ENCODE measurements around the gene INPP5J.
"Not testable (repeated sequence)": the region's sequence is repeated elsewhere in the genome, so short reads cannot be mapped to it uniquely, and the experiment has no call there.

The INPP5J gene

DNA sequence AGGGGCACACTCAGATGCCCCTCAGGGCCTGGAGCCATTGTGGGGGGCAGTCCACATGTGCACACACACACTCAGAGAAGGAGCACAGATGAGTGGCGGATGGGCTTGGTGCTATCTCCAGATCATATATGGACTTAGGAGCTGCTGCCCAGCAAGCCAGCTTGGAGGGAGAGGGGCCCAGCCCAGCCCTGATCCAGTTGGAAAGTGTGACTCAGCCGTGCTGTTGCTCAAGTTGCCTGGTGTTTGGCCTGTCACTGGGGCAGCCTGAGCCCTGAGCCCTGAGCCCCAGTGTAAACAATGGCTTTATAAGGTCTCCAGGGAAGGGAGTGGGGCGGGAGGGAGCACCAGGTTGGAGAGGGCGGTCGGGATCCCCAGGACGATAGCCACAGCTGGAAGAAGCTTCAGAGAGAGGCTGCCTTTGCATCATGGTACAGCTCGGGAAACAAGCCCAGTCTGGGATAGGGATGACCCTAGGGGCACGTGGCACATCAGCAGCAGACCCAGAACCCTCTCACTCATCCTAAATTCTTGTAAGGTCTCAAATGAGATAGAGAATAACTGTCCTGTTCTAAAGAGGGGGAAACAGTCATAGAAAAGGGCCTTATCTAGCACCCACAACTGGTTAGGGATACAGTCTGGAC is 20.2 kb upstream of the INPP5J start:
- no peak for DNase-seq (ENCODE audit: low read depth)

DNA sequence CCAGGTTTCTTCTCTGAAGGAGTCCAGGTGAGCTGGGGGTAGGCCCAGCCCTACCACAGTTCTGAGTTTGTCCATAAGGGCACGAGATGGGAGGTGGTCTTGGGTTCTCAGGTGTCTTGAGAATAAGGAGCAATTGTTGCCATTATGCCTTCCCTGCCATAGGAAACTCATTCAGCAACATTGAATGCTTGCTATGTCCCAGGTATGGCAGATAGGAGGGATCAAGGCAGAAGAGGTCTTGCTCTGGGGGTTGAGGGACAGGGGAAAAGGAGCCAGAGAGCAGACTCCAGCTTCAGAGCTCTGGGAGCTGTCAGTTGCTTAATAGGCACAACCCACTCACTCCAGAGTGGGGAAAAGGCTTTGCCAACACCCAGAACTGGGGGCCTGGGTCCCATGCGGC is 19.7 kb upstream of the INPP5J start:
- DNase-seq (ENCODE audit: low read depth), result no peak

DNA sequence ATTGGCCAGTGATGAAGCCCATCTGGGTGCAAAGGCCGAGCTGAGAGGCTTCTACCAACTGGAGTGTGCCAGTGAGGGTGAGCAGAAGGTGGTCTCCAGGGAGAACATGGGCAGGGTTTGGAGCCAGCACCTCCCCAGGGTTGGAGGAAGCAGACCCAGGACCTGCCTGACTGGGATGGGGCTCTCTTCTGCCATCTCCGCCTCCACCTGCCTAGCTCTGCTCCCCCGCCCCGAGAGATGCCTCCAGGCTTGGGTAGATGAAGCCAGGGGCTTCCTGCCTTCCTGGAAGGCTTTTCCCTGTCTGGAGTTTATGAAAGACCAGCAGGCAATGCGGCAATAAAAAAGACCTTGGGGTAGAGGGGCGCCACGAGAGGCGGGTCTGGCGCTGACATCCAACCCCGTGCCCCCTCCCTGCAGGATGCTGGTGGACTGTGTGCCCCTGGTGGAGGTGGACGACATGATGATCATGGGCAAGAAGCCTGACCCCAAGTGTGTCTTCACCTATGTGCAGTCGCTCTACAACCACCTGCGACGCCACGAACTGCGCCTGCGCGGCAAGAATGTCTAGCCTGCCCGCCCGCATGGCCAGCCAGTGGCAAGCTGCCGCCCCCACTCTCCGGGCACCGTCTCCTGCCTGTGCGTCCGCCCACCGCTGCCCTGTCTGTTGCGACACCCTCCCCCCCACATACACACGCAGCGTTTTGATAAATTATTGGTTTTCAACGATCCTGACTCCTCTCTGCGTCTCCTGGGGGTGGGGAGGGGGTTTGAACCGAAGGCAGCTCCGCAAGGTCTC is 18.7 kb upstream of the INPP5J start:
- DNase-seq (ENCODE audit: low read depth), result no peak

DNA sequence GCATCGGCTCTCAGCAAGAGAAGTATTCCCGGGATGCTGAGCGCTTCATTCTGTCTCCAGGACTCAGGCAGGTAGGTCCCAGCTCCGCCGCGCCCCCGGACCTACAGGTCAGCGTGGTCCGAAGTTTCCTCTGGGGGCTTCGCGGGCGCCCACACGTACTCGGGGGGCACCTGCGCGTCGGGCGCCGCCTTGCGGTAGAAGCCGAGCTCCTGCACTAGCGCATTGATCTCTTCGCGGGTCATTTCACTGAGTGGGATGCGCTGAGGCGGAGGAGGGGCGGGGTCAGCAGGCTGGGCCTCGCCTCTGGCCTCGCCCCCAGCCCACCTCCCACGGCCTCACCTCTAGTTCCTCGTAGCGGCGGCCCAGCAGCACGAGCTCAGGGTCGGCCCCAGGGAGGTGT is 17.9 kb upstream of the INPP5J start:
- DNase-seq (ENCODE audit: low read depth), result no peak

DNA sequence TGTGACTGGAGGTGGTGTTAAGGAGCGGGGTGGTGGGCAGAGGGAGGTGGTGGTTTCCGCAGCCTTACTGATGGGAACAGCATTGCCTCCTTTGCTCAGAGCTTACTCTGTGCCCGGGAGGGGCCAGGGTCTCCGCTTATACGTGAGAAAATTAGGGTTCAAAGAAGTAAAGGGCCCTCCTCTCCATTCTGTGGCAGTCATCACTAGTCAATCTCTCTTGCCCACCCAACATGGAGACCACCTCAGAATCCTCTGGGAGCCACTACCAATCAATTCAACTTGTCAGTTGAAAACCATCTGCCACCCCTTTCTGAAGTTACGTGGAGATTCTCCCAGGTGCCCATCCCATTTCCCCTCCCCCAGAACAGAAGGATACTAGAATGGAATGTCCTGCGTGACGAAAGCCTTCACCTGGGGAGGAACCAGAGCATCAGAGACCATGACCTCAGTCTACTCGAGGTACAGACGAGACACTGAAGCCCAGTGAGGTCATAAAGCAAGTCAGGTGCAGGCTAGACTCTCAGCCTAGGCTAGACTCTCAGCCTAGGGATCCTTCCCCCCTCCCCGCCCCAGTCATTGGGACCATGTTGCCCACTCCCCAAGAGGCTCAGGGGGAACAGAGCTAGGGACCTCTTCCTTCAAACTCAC is 17.4 kb upstream of the INPP5J start:
- DNase-seq (ENCODE audit: low read depth), result no peak

DNA sequence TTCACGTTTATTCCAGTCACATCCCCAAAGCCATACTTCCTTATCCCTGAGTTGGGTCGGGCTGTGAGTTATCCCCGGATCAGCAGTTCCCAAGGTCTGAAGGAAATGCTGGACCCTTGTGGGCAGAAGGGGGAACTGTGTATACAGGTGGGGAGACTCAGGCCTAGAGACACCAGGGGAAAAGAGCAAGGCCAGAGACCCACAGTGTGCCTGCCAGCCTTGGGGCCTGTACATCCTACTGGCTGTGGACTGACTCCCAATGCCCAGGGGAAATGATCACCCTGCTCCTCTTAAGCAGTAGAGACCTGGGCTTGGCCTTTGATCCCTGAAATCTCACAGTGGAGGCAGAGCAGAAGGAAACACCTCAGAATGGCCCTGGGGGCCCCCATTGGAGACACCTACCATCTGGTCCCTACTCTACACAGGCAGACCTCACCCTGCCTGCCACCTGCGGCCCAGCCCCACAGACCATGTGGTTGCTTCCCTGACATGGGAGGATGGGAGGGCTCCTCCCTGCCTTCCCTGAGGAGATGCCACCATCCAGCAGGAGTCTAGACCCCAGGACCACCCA is 16.7 kb upstream of the INPP5J start:
- no peak for DNase-seq (ENCODE audit: low read depth)

DNA sequence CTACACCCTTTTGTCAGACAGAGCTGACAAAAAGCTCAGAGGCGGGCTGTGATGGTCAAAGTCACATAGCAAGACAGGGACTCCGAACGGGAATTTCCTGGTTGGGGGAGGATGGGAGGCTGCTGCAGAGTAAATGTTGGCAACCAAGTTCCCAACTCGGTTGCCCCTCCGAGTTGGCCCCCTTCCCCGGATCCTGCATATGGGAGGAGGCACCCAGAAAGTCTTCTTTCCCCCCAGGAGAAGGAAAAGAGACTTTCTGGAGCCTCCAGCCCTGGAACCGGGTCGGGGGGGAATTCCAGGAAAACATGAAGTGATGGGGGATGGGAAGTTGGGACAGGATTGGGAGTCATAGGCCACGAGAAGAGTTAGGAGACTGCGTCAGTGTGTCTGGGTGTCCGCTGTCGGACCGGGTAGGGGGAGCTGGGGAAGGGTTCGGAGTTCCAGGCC is 16.0 kb upstream of the INPP5J start:
- DNase-seq (ENCODE audit: low read depth), result no peak

DNA sequence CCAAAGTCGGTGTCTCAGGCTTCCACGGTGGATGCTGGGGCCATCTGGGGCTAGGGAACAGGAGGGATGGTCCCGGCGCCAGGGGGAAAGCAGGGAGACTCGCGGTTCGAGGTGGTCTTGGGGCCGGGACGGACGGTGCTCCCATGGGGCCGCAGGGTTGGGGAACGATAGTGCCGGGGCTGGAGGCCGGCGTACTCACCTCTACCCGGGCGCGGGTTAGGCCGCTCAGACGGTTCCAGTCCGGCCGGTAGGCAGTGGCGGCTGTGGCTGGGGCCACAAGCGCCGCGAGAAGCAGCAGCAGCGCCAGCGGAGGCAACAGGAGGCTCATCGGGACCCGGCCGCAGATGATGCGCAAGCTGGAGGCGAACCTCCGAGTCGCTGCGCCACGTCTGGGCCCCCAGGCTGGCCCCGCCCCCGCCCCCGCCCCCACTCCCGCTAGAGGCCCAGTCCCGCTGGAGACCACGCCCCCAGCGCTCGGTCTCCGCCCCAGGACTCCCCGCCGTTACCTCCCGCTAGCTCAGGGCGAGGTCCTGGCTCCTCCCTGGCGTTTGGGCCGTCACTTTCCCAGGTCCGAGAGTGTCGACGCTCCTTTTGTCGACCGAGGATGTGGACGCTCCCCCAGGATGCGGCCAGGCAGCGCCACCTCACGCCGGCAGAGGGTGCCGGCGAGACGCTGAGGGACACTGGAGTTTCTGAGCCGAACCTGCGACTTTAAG is 15.4 kb upstream of the INPP5J start, which contains the start of gene SELENOM:
TSS of gene SELENOM (minus strand) at position 391 of the 716 bp plus-strand sequence. CDS start at position 328, 63 bp downstream.
- DNase-seq (ENCODE audit: low read depth), result peak; percentile 72

DNA sequence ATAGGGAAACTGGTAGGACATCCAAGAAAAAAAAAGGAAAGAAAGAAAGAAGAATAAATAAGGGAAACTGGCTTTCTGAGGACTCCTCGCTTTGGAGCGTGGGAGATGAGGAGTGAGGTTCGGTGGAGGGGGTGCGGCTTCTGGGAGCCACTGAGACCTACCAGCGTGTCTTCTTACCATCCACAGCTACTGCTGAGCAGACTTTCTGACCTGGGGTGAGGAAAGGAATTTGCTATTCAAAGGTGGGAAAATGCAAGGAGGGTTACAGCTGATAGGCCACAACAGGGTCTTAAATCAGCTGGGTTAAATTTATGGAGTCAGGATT is 14.9 kb upstream of the INPP5J start:
- DNase-seq (ENCODE audit: low read depth), result no peak

DNA sequence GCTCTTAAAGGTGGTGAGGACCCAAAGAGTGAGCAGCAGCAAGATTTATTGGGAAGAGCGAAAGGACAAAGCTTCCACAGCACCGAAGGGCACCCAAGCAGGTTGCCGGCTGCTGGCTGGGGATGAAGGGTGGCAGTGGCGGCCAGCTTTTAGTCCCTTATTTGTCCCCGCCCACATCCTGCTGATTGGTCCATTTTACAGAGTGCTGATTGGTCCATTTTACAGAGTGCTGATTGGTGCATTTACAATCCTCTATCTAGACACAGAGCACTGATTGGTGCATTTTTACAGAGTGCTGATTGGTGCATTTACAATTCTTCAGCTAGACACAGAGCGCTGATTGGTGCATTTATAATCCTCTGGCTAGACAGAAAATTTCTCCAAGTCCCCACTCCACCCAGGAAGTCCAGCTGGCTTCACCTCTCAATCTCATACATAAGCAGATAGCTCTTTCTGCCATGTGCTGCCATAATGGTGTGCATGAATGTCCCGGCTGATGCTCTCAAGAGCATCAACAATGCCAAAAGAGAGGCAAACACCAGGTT is 10.1 kb upstream of the INPP5J start:
- not testable (repeated sequence) for DNase-seq (ENCODE audit: low read depth)

DNA sequence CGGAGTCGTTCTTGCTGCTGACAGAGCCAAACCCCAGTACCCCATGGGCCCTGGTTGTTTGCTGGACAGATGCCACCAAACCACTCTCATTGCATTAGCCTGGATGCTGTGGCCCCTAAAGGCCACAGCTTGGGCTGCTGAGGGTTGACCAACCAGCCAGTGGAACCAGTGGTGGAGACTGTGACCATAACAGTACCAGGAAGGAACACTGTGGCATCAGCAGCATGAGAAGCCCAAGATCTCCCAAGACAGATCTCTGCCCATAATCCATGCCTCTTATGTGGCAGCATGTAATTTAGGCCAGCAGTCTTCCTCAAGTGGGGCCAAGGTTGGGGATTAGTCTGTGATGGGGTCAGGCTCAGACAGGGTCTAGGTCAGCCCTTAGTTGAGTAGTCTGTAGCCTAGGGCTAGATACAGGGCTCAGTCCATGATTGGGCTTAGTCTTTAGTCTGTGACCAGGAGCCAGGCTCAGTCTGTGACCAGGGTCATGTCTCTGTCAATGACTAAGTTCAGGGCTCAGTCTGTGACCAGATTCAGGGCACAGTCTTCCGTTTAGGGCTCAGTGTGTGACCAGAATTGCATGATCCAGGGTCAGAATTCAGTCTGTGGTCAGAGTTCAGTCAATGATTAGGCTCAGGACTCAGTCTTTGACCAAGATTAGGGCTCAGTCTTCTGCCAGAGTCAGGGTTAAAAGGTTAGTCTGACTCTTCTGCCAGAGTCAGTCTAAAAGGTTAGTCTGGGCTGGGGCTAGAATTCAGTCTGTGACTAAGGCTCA is 4.5 kb upstream of the INPP5J start:
- DNase-seq (ENCODE audit: low read depth), result no peak

DNA sequence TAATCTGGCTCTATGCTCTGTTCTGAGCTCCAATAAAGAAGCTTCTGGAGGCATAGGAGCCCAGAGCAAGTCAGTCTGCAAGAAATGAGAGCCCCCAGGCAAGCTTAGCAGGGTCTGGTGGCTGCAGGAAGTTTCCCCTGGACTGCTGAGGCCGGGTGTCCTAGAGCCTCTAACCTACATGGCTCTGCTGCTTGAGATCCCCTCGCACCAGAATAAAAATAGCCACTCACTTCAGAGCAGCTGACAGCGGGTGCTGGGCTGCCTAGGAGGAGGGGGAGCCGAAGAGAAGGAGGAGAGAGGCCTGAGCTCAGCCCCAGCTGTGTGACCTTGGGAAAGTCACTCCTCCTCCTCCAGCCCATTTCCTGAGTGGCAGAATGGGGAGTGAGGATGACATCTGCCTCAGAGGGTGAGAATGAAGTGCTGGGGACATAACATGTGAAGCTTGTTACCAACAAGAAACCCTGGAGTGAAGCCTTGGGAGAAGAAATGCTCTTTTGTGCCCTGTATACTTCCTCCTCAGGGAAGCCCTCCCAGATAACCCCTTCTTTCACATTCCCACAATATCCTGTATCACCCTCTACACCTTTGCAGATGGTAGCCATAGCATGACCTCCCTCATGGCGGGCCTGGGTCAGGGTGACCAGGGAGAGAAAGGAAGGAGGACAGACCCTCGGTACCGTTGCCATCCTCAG is 3.6 kb upstream of the INPP5J start:
- no peak for DNase-seq (ENCODE audit: low read depth)

DNA sequence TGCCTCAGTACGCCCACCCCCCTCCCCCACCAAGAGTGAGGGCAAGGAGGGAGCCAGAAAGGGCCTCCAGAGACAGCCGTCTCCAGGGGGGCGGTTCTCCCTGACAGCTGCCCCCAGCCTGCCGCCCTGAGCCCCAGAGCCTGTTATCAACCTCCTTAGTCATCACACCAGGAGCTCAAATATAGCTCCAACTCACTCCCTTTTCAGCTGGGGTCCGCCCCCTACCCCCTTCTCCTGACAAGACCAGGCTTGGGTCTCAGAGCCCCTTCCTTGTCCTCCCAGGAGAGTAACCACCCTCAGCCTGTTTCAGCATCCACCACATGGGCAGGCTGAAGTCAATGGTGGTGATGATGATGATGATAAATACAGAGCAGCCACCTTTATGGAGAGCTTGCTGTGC is 2.5 kb upstream of the INPP5J start:
- DNase-seq (ENCODE audit: low read depth), result no peak

DNA sequence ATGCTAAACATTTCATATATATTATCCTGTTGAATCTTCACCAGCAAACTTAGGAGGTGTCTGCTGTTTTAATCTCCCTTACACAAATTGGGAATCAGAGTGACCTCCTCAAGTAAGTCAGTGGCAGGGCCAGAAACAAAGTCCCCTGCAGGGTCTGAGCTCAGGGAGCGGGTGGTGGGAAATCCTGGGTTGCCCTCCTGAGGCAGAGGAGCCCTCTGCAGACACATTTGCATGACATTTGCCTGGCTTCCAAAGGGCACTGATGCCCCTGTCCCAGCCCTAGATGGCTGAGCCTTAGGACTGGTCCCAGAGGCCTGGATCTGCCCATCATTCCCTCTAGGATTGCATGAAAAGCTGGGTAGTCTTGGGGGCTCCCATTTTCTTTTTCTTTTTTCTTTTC is 2.1 kb upstream of the INPP5J start:
- DNase-seq (ENCODE audit: low read depth), result no peak

DNA sequence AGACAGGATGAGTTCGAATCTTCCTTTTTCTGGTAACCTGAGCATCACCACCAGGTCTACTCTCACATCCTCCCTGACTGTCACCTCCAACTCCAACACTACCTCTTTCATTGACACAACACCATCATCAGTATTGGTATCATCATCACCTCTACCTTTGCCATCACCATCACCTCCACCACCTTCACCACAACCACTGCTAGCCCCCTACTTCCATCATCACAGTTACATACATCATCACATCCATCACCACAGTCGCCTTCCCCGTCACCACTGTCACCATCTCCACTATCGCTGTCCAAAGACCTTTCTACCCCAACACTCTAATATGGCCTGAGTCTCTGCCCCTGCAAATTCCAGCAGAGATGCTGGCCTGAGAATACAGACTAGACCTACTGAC is 1.4 kb upstream of the INPP5J start:
- DNase-seq (ENCODE audit: low read depth), result no peak

DNA sequence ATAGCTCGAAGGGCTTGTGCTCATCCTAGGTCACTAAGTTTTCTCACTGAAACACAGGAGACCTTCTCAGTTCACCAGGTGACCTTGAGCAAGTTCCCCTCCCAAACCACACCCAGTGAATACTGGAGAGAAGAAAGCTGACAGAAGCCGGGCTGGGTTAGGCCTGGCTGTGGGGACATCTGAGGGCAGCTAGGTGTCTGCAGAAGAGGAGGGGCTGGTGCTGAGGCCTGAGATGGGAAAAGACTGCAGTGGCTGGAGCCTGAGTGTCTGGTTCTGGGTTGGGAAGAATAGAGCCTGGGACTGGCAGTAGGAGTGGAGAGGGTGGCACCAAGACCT is 602 bp upstream of the INPP5J start:
- DNase-seq (ENCODE audit: low read depth), result no peak

DNA sequence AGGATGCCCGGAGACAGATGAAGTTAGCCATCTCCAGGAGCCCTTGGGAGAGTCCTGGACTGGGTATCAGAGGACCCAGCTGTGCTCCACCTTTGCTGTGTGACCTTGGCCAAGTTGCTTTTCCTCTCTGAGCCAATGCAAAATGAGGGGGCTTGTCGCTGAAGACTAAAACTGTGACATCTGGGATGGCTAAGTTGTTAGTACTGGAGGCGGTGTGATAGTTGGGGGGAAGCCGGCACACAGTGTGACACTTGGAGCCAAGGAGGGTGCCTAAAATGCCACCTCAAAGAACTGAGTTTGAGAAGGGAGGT is 481 bp downstream of the INPP5J start:
- DNase-seq (ENCODE audit: low read depth), result no peak

DNA sequence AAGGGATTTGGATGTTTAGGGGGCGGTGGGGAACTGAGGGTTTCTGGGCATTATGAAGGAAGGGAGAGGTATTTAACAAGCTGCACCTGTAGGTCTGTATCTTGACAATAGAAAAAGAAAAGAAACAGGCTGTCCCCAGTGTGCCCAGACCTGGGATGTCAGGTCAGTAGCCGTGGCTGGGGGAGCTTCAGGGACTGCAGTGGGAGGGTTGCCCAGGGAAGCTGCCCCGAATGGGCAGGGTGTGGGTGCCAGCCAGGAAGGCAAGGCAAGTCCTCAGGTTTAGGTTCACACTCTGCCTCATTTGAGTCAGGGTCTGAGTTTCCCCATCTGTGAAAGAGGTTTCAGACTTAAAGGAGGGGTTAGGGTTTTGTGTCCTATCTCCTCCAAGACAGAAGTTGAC is 1.5 kb downstream of the INPP5J start:
- no peak for DNase-seq (ENCODE audit: low read depth)

DNA sequence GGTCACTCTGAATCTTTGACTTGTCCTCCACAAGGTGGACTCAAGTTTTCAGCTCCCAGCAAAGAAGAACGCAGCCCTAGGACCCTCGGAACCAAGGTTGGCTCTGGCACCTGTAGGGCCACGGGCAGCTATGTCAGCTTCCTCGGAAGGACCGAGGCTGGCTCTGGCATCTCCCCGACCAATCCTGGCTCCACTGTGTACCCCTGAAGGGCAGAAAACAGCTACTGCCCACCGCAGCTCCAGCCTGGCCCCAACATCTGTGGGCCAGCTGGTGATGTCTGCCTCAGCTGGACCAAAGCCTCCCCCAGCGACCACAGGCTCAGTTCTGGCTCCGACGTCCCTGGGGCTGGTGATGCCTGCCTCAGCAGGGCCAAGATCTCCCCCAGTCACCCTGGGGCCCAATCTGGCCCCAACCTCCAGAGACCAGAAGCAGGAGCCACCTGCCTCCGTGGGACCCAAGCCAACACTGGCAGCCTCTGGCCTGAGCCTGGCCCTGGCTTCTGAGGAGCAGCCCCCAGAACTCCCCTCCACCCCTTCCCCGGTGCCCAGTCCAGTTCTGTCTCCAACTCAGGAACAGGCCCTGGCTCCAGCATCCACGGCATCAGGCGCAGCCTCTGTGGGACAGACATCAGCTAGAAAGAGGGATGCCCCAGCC is 2.2 kb downstream of the INPP5J start:
- no peak for DNase-seq (ENCODE audit: low read depth)

DNA sequence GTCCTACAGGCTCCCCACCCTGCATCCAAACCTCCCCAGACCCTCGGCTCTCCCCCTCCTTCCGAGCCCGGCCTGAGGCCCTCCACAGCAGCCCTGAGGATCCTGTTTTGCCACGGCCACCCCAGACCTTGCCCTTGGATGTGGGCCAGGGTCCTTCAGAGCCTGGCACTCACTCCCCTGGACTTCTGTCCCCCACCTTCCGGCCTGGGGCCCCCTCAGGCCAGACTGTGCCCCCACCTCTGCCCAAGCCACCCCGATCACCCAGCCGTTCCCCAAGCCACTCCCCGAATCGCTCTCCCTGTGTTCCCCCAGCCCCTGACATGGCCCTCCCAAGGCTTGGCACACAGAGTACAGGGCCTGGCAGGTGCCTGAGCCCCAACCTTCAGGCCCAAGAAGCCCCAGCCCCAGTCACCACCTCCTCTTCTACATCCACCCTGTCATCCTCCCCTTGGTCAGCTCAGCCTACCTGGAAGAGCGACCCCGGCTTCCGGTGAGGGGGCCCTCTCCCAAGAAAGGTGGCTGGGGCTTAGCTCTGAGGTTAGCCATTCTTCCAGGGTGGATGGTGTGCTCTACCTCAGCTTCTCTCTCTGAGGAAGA is 2.9 kb downstream of the INPP5J start:
- DNase-seq (ENCODE audit: low read depth), result no peak
